WTC11 (cell line): Measurements from ENCODE around the gene PHKB.
"Not testable (repeated sequence)": the region's sequence is repeated elsewhere in the genome, so short reads cannot be mapped to it uniquely, and the experiment has no call there.

ENCODE experiments used
- ATF3 ChIP-seq: sonication (generic); formaldehyde crosslinking; conservative IDR thresholded peaks from 2 replicates; pipeline ENCODE4 v1.8.1; 2022; ENCODE audit warnings: mild to moderate bottlenecking, missing genetic modification reagents
- CREB1 ChIP-seq: sonication (generic); formaldehyde crosslinking; IDR thresholded peaks from 2 replicates; pipeline ENCODE4 v1.8.0; 2023; ENCODE audit warnings: mild to moderate bottlenecking, missing genetic modification reagents
- CTCF ChIP-seq: fragments of 200-600 bp; IDR thresholded peaks from 2 replicates; pipeline ENCODE4 v1.8.0; 2022; ENCODE audit warnings: antibody characterized with exemption
- E2F1 ChIP-seq: sonication (generic); formaldehyde crosslinking; IDR thresholded peaks from 2 replicates; pipeline ENCODE4 v1.8.0; 2022; ENCODE audit warnings: mild to moderate bottlenecking, missing genetic modification reagents
- MYBL2 ChIP-seq: sonication (generic); formaldehyde crosslinking; IDR thresholded peaks from 2 replicates; pipeline ENCODE4 v1.8.1; 2023; ENCODE audit warnings: mild to moderate bottlenecking, moderate library complexity, missing genetic modification reagents
- NFE2L1 ChIP-seq: sonication (generic); formaldehyde crosslinking; IDR thresholded peaks from 2 replicates; pipeline ENCODE4 v1.8.1; 2023; ENCODE audit warnings: missing genetic modification reagents
- RELA ChIP-seq: sonication (generic); formaldehyde crosslinking; IDR thresholded peaks from 2 replicates; pipeline ENCODE4 v1.8.1; 2022; ENCODE audit warnings: missing genetic modification reagents, mild to moderate bottlenecking, borderline replicate concordance
- STAT6 ChIP-seq: sonication (generic); formaldehyde crosslinking; conservative IDR thresholded peaks from 2 replicates; pipeline ENCODE4 v1.8.1; 2023; ENCODE audit warnings: mild to moderate bottlenecking, low read depth, missing genetic modification reagents, moderate library complexity
- USF1 ChIP-seq: sonication (generic); formaldehyde crosslinking; IDR thresholded peaks from 2 replicates; pipeline ENCODE4 v1.8.0; 2022; ENCODE audit warnings: mild to moderate bottlenecking, missing genetic modification reagents
- ZBTB21 ChIP-seq: sonication (generic); formaldehyde crosslinking; IDR thresholded peaks from 2 replicates; pipeline ENCODE4 v1.8.1; 2023; ENCODE audit warnings: mild to moderate bottlenecking, missing genetic modification reagents, borderline replicate concordance
- ZNF121 ChIP-seq: sonication (generic); formaldehyde crosslinking; IDR thresholded peaks from 2 replicates; pipeline ENCODE4 v1.8.0; 2023; ENCODE audit warnings: missing genetic modification reagents
- ZNF138 ChIP-seq: sonication (generic); formaldehyde crosslinking; conservative IDR thresholded peaks from 2 replicates; pipeline ENCODE4 v1.8.1; 2022; ENCODE audit warnings: mild to moderate bottlenecking, moderate library complexity, missing genetic modification reagents
- ZNF425 ChIP-seq: fragments of 250-450 bp; sonication (Bioruptor Pico); conservative IDR thresholded peaks from 2 replicates; pipeline ENCODE4 v1.9.0; 2021; ENCODE audit warnings: mild to moderate bottlenecking
- ZSCAN18 ChIP-seq: fragments of 250-450 bp; sonication (Bioruptor Pico); IDR thresholded peaks from 2 replicates; pipeline ENCODE4 v2.1.2; 2022; ENCODE audit warnings: mild to moderate bottlenecking, moderate library complexity

- not testable (repeated sequence) for TF ChIP-seq CTCF; ZSCAN18; USF1 (CRISPR knock-in tag); E2F1 (CRISPR knock-in tag); STAT6 (CRISPR knock-in tag); NFE2L1 (CRISPR knock-in tag); ZNF121 (CRISPR knock-in tag); ZBTB21 (CRISPR knock-in tag); MYBL2; CREB1 (CRISPR knock-in tag); RELA (CRISPR knock-in tag); ZNF425; ZNF138 (CRISPR knock-in tag); ATF3
Measured at GRCh38 chr16:47554587-47554986, 93.5 kb downstream of the PHKB start.
